HG03097 (cell line): ENCODE measurements around the gene RNU1-3.
"Not testable (repeated sequence)": the region's sequence is repeated elsewhere in the genome, so short reads cannot be mapped to it uniquely, and the experiment has no call there.

Source experiments
- ATAC-seq: cut with Tn5 transposase; IDR thresholded peaks from one replicate; pipeline ENCODE4 v1.9.1; 2021; ENCODE audit not compliant: unreplicated experiment, low FRiP score

Gene RNU1-3

GRCh38 chr1:16658234-16658633 is 8.5 kb downstream of the RNU1-3 start:
- not testable (repeated sequence) for ATAC-seq

GRCh38 chr1:16656981-16657683 is 9.6 kb downstream of the RNU1-3 start:
- not testable (repeated sequence) for ATAC-seq

GRCh38 chr1:16656574-16656973 is 10.2 kb downstream of the RNU1-3 start:
- not testable (repeated sequence) for ATAC-seq

- ATAC-seq: not testable (repeated sequence)
These were observed 15.2 kb downstream of the RNU1-3 start for GRCh38 chr1:16651560-16651959.

GRCh38 chr1:16649960-16650359 is 16.8 kb downstream of the RNU1-3 start:
- ATAC-seq: not testable (repeated sequence)

- not testable (repeated sequence) for ATAC-seq
These were observed 17.4 kb downstream of the RNU1-3 start for GRCh38 chr1:16649390-16649789.

GRCh38 chr1:16648756-16649155 is 18.0 kb downstream of the RNU1-3 start:
- not testable (repeated sequence) for ATAC-seq

GRCh38 chr1:16648250-16648649 is 18.5 kb downstream of the RNU1-3 start:
- ATAC-seq: not testable (repeated sequence)

- not testable (repeated sequence) for ATAC-seq
These were observed 19.3 kb downstream of the RNU1-3 start for GRCh38 chr1:16647179-16648176.

GRCh38 chr1:16646716-16647115 is 20.0 kb downstream of the RNU1-3 start:
- not testable (repeated sequence) for ATAC-seq

- not testable (repeated sequence) for ATAC-seq
These were observed 20.6 kb downstream of the RNU1-3 start for GRCh38 chr1:16646061-16646664.

- ATAC-seq: peak; percentile 5
These were observed 21.3 kb downstream of the RNU1-3 start for GRCh38 chr1:16645271-16646060.

GRCh38 chr1:16644482-16645270 is 22.1 kb downstream of the RNU1-3 start:
- peak; percentile 65 for ATAC-seq

GRCh38 chr1:16644193-16644481 is 22.6 kb downstream of the RNU1-3 start:
- no peak for ATAC-seq

- ATAC-seq: peak; percentile 5
These were observed 23.1 kb downstream of the RNU1-3 start for GRCh38 chr1:16643476-16644192.

- not testable (repeated sequence) for ATAC-seq
These were observed 23.7 kb downstream of the RNU1-3 start for GRCh38 chr1:16643001-16643411.

- ATAC-seq: not testable (repeated sequence)
These were observed 24.5 kb downstream of the RNU1-3 start for GRCh38 chr1:16642025-16642966.
